ENCODE measurements around the gene MAEA. TPM values are rescaled to one million over a fixed set of nuclear protein-coding genes. Genes with fewer than 3 reads are reported as not detected.
"Not testable (repeated sequence)": the region's sequence is repeated elsewhere in the genome, so short reads cannot be mapped to it uniquely, and the experiment has no call there.

The MAEA gene
- total RNA-seq, 1 donor: 70.6 TPM

GRCh38 chr4:1332686-1333085 lies 43.0 kb downstream of the MAEA start:
- no peak for TF ChIP-seq CTCF (IDR thresholded peaks at IDR 0.05; ENCODE audit: extremely low read depth, low read depth, low read length)
- Histone ChIP-seq H2AFZ (ENCODE audit: low read length) (no peak overlapping the region), H3K36me3 (ENCODE audit: insufficient read depth, low read length) (peaks cover 61% of the 10 kb centered on the region), H4K20me1 (ENCODE audit: insufficient read depth, low read length) (peaks cover 8% of the 10 kb centered on the region), H3K4me2 (ENCODE audit: insufficient read depth, low read length) (no peak overlapping the region), H3K79me2 (ENCODE audit: insufficient read depth, low read length) (peaks cover 60% of the 10 kb centered on the region), H3K27me3 (ENCODE audit: insufficient read depth, low read length) (no peaks in the 10 kb centered on the region), H3K9me3 (ENCODE audit: low read depth, low read length) (peaks cover 2% of the 10 kb centered on the region), H3K4me1 (ENCODE audit: insufficient read depth, low read length) (no peaks in the 10 kb centered on the region), H3K27ac (ENCODE audit: low read depth, low read length) (no peak overlapping the region), H3K4me3 (ENCODE audit: insufficient read depth, low read length) (no peak overlapping the region)
- DNase-seq (ENCODE audit: insufficient read length, low spot score, missing footprints): peak; percentile 56

- Histone ChIP-seq H3K9me3 (ENCODE audit: low read depth, low read length) (peaks cover 2% of the 10 kb centered on the region), H3K4me3 (ENCODE audit: insufficient read depth, low read length) (no peak overlapping the region), H4K20me1 (ENCODE audit: insufficient read depth, low read length) (peaks cover 8% of the 10 kb centered on the region), H2AFZ (ENCODE audit: low read length) (no peak overlapping the region), H3K27ac (ENCODE audit: low read depth, low read length) (no peak overlapping the region), H3K36me3 (ENCODE audit: insufficient read depth, low read length) (peaks cover 62% of the 10 kb centered on the region), H3K4me1 (ENCODE audit: insufficient read depth, low read length) (no peaks in the 10 kb centered on the region), H3K79me2 (ENCODE audit: insufficient read depth, low read length) (peaks cover 54% of the 10 kb centered on the region), H3K27me3 (ENCODE audit: insufficient read depth, low read length) (no peaks in the 10 kb centered on the region), H3K4me2 (ENCODE audit: insufficient read depth, low read length) (no peak overlapping the region)
- DNase-seq (ENCODE audit: insufficient read length, low spot score, missing footprints): no peak
- TF ChIP-seq CTCF (IDR thresholded peaks at IDR 0.05; ENCODE audit: extremely low read depth, low read depth, low read length): no peak
Measured at GRCh38 chr4:1333256-1333655, 43.6 kb downstream of the MAEA start.

GRCh38 chr4:1333851-1334578 lies 44.3 kb downstream of the MAEA start:
- H4K20me1 ChIP-seq (ENCODE audit: insufficient read depth, low read length); DNase-seq (ENCODE audit: insufficient read length, low spot score, missing footprints); H3K9me3 ChIP-seq (ENCODE audit: low read depth, low read length); H3K27ac ChIP-seq (ENCODE audit: low read depth, low read length); H3K4me1 ChIP-seq (ENCODE audit: insufficient read depth, low read length); H2AFZ ChIP-seq (ENCODE audit: low read length); H3K27me3 ChIP-seq (ENCODE audit: insufficient read depth, low read length); H3K4me3 ChIP-seq (ENCODE audit: insufficient read depth, low read length); H3K4me2 ChIP-seq (ENCODE audit: insufficient read depth, low read length): not testable (repeated sequence)
- Histone ChIP-seq H3K36me3 (ENCODE audit: insufficient read depth, low read length) (peaks cover 61% of the 10 kb centered on the region), H3K79me2 (ENCODE audit: insufficient read depth, low read length) (peaks cover 52% of the 10 kb centered on the region)

- Histone ChIP-seq H3K27ac (ENCODE audit: low read depth, low read length) (no peak overlapping the region), H3K36me3 (ENCODE audit: insufficient read depth, low read length) (peaks cover 61% of the 10 kb centered on the region), H2AFZ (ENCODE audit: low read length) (no peak overlapping the region), H3K79me2 (ENCODE audit: insufficient read depth, low read length) (peaks cover 48% of the 10 kb centered on the region), H3K4me2 (ENCODE audit: insufficient read depth, low read length) (no peak overlapping the region), H3K4me1 (ENCODE audit: insufficient read depth, low read length) (no peaks in the 10 kb centered on the region), H3K4me3 (ENCODE audit: insufficient read depth, low read length) (no peak overlapping the region), H3K27me3 (ENCODE audit: insufficient read depth, low read length) (no peaks in the 10 kb centered on the region), H4K20me1 (ENCODE audit: insufficient read depth, low read length) (peaks cover 8% of the 10 kb centered on the region), H3K9me3 (ENCODE audit: low read depth, low read length) (peaks cover 2% of the 10 kb centered on the region)
- TF ChIP-seq CTCF (IDR thresholded peaks at IDR 0.05; ENCODE audit: extremely low read depth, low read depth, low read length): no peak
- no peak for DNase-seq (ENCODE audit: insufficient read length, low spot score, missing footprints)
Measured at GRCh38 chr4:1334579-1334895, 44.8 kb downstream of the MAEA start.

GRCh38 chr4:1335193-1335883 lies 45.6 kb downstream of the MAEA start:
- not testable (repeated sequence) for H3K4me2 ChIP-seq (ENCODE audit: insufficient read depth, low read length); DNase-seq (ENCODE audit: insufficient read length, low spot score, missing footprints); H3K27me3 ChIP-seq (ENCODE audit: insufficient read depth, low read length); H2AFZ ChIP-seq (ENCODE audit: low read length); H3K4me3 ChIP-seq (ENCODE audit: insufficient read depth, low read length); H3K9me3 ChIP-seq (ENCODE audit: low read depth, low read length); H4K20me1 ChIP-seq (ENCODE audit: insufficient read depth, low read length); H3K27ac ChIP-seq (ENCODE audit: low read depth, low read length); H3K4me1 ChIP-seq (ENCODE audit: insufficient read depth, low read length)
- Histone ChIP-seq H3K79me2 (ENCODE audit: insufficient read depth, low read length) (peaks cover 41% of the 10 kb centered on the region), H3K36me3 (ENCODE audit: insufficient read depth, low read length) (peaks cover 64% of the 10 kb centered on the region)
